Stimulated activated CD4-positive, alpha-beta T cell treated with anti-CD3 and anti-CD28 coated beads, Interleukin-4, amount 100 ng/mL, for 48 hours (primary cell): ENCODE data around the gene MAMDC2.
"Not testable (repeated sequence)": the region's sequence is repeated elsewhere in the genome, so short reads cannot be mapped to it uniquely, and the experiment has no call there.

Experiments used
- DNase-seq, 2 donors: peaks; one replicate each; pipeline ENCODE4 v3.0.0-alpha.2; 2020; ENCODE audit warnings: low read depth in 2 of 2

The MAMDC2 gene

GRCh38 chr9:70038171-70038621, 5.5 kb upstream of the MAMDC2 start:
- not testable (repeated sequence) for DNase-seq

- DNase-seq, result no peak
These were observed 3.2 kb upstream of the MAMDC2 start for GRCh38 chr9:70040376-70040903.

- DNase-seq, result no peak
These were observed 1.0 kb upstream of the MAMDC2 start for GRCh38 chr9:70042461-70043215.

GRCh38 chr9:70043285-70043684, 363 bp upstream of the MAMDC2 start:
- DNase-seq, result no peak

- peak in 1 of 2 donors; percentile 2 for DNase-seq
These were observed 1.1 kb downstream of the MAMDC2 start for GRCh38 chr9:70044490-70045307.

DNA sequence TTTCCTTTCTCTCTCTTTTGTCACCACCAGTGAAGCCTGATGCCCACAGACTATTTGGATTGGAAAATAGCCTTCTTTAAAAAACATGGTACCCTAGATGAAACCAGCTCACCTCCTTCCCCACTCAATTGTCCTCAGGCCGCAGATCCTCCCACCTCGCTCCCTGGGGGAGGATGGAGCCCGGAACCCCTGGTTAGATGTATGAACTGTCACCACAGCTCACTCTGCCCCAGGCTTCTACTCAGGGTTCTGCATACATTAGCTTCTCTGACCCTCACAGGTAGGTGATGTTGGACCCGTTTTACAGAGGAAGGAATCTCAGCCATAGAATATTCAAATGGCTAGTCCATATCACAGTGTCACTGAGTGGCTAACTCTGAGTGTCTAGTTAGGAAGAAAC, 1.8 kb downstream of the MAMDC2 start:
- no peak for DNase-seq

GRCh38 chr9:70046274-70047070, 2.8 kb downstream of the MAMDC2 start:
- DNase-seq, result no peak

GRCh38 chr9:70049236-70049635, 5.6 kb downstream of the MAMDC2 start:
- no peak for DNase-seq

DNA sequence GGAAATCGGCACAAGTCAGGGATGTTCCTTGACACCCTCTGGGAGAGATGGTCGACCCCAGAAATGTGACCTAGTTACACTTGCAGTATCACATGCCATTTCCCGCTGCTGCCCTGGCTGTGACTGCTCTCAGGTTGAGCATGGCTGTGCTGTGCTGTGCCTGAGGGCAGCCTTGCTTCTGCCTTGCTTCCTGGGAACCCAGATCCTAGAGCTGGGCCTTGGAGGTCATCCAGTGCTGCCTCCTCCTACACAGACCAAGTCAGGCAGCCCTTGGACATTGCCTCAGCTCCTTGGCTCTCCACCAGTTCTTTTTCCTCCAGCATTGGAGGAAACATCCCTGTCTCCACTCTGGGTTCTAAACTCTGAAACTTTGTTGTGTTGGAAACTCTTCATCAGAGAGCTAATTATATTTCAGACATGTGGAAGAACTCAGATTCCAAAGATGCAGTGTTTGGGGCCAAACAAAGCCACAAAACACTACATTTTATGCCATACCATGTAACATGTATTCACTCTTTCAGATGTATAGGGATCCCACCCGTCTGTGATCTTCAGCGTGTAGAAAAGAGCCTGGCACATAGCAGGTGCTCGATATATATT, 6.1 kb downstream of the MAMDC2 start:
- no peak for DNase-seq

- DNase-seq, result no peak
These were observed 9.1 kb downstream of the MAMDC2 start for GRCh38 chr9:70052768-70053167.

GRCh38 chr9:70053864-70054263, 10.2 kb downstream of the MAMDC2 start:
- no peak for DNase-seq

- DNase-seq, result no peak
These were observed 10.9 kb downstream of the MAMDC2 start for GRCh38 chr9:70054521-70054920.

- DNase-seq, result no peak
These were observed 12.0 kb downstream of the MAMDC2 start for GRCh38 chr9:70055406-70056210.

DNA sequence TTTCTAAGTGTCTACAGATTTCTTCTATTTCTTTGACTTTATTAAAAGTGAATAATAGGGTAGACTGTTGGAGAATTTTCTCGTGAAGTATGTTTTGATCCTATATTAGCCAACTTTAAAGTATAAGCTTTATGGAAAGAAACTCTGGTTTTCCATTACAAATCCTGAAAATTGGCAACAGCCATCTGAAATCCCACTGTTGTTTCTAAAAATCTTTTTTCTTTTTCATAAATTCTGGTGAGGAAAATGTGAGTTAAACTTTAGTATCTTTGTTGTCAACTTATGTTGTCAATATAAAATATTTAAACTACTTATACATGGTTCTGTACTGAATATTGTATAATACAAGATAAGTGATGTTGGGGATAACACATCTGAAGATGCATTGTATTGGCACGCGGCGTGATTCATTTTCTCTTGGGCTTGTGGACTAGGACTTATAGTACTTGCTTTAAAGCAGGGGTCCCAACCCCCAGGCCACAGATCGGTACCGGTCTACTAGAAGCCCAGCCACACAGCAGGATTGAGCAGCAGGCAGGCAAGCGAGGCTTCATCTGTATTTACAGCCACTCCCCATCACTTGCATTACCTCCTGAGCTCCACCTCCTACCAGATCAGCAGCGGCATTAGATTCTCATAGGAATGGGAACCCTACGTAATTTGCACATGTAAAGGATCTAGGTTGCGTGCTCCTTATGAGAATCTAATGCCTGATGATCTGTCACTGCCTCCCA, 12.7 kb downstream of the MAMDC2 start:
- no peak for DNase-seq

DNA sequence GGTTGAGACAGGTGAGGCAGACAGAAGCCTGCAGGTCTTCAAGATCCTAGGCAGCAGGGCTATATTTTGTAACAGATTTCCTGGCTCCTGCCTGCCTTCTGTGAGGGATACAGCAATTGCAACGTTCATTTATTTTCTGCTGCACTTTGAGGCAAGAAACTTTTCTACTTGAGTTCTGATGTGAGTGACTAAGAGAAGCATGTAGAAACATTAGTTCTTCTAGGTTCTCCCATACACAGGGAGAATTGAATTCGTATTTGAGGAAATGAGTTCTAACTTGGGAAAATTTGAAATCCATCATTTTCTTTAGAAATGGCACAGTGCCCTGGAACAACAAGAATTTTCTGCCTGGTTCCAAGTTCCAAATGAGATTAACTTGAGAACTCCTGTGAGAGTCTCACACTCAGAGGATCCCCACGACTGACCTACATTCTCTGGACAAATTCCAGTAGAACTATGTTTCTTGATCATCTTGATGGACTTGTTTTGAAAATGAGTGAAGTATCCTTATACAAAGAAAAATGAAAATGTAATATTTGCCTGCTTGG, 15.0 kb downstream of the MAMDC2 start:
- no peak for DNase-seq

GRCh38 chr9:70060148-70060882, 16.7 kb downstream of the MAMDC2 start:
- DNase-seq, result no peak

- no peak for DNase-seq
These were observed 17.3 kb downstream of the MAMDC2 start for GRCh38 chr9:70060883-70061507.

DNA sequence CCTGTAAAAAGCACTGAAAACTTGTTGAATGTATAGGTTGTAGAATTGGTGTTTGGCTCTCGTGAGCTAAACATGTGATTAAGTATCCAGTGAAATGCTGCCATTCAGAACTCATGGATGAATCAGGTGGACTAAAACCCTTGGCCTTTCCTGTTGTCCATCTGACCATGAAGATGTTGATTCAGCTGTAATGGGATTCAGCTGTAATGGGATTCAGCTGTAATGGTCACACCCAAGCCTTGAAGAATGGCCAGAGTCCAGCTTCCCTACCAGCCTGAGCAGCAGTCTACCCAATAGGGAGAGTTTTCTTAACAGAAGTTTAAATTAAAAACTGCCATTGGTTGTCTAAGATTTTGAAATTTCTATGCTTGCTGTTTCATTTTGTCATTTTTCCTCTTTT, 18.1 kb downstream of the MAMDC2 start:
- no peak for DNase-seq

GRCh38 chr9:70064496-70064895, 20.8 kb downstream of the MAMDC2 start:
- no peak for DNase-seq
